ENCODE results near the gene LRTM2.

- TF ChIP-seq POLR2A (IDR thresholded peaks at IDR 0.05) (no peak), CTCF (IDR thresholded peaks at IDR 0.05) (no peak), POLR2AphosphoS5 (IDR thresholded peaks at IDR 0.05) (no peak)
Observed at GRCh38 chr12:1864456-1864855, 44.1 kb downstream of the LRTM2 start.
